Subcutaneous adipose tissue (tissue), 4 donors: Measurements from ENCODE around the gene TPRX1. TPM values are rescaled to one million over a fixed set of nuclear protein-coding genes. Genes with fewer than 3 reads are reported as not detected.
"Not testable (repeated sequence)": the region's sequence is repeated elsewhere in the genome, so short reads cannot be mapped to it uniquely, and the experiment has no call there.

Source experiments
- CTCF ChIP-seq: fragments of 450-650 bp; IDR thresholded peaks from one replicate; pipeline ENCODE4 v1.5.1; 2016; ENCODE audit warnings: low read depth, mild to moderate bottlenecking, control low read depth, antibody characterized with exemption, moderate library complexity
- total RNA-seq, 4 donors: library from RNA; depleted of rRNA; stranded (reverse); fragments of >200 nt; gene quantifications; one replicate each; pipeline ENCODE4 v1.1.0, GENCODE V29; 2016

TPRX1 gene
- total RNA-seq, result not detected

- TF ChIP-seq CTCF, result not testable (repeated sequence)
Observed at GRCh38 chr19:47804451-47804850, at the start of gene TPRX1. TSS of gene TPRX1 (minus strand) at chr19:47804551. CDS start at chr19:47804539, 12 bp downstream.

- TF ChIP-seq CTCF, result no peak
Observed at GRCh38 chr19:47853003-47853402, 48.7 kb upstream of the TPRX1 start.

- TF ChIP-seq CTCF, result no peak
Observed at GRCh38 chr19:47848823-47849473, 44.6 kb upstream of the TPRX1 start.

DNA sequence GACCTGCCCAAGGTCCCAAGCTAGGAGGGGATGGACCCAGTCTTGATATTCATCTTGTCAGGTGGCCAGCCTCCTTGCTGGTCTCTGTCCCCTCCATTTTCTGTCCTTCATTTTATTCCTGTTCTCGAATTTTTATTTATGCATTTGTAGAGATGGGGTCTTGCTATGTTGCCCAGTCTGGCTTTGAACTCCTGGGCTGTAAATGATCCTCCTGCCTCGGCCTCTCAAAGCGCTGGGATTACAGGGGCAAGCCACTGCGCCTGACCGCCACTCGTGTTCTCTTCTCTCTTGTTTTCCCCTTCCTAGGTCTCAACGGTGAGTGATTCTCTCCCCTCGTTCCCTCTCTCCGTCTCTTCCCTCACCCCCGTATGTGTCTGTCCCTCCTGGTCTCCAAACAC lies 44.1 kb upstream of the TPRX1 start:
- TF ChIP-seq CTCF, result no peak

DNA sequence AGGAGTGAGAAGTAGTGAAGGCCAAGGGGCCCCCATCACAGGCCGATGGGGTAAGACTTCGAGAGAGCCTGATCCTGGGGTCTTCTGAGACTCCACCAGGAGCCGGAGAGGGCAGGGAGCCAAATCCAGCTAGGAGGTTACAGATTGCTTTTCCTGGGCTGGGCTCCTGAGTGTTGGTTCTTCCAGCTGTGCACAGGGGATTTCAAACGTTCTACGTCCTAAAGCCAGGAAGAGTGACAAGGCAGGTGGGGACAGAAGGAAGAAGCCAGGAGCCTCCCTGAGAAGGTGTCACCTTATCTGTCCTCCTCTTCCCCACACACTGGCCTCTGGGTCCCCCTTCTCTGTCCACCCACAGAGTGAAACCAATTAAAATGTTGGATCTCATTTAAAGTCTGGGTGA lies 38.6 kb upstream of the TPRX1 start:
- TF ChIP-seq CTCF, result no peak

DNA sequence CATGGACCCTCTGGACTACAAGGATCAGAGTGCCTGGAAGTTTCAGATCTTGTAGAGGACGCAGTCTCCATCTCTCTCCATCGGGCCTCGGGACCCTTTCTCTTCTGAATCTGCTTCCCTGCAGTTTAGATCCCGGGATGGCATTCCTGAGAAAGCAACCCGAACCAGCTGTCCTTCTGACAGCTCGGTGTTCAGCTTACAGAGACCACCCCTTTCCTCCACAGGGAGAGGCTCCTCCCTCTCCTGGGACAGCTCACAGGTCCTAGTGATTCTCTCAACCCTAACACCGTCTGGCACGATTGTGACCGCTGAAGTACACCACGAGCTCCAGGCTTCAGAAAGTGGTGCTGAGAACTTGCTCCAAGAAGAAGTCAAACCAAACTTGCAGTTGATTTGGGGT lies 35.6 kb upstream of the TPRX1 start:
- TF ChIP-seq CTCF, result no peak

DNA sequence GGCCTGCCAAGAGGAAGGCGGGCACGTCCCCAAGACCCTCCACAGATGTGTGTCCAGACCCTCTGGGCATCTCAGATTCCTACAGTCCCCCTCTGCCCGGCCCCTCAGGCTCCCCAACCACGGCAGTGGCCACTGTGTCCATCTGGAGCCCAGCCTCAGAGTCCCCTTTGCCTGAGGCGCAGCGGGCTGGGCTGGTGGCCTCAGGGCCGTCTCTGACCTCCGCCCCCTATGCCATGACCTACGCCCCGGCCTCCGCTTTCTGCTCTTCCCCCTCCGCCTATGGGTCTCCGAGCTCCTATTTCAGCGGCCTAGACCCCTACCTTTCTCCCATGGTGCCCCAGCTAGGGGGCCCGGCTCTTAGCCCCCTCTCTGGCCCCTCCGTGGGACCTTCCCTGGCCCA lies 35.1 kb upstream of the TPRX1 start:
- no peak for TF ChIP-seq CTCF
